Endothelial cell of umbilical vein (primary cell): ENCODE measurements around the gene CCT3.

Source experiments
- EZH2 ChIP-seq: IDR thresholded peaks from 2 replicates; pipeline ENCODE4 v1.6.1; 2012; ENCODE audit warnings: borderline replicate concordance, low read depth, mild to moderate bottlenecking, moderate library complexity, low read length, inconsistent platforms; ENCODE audit not compliant: severe bottlenecking
- GATA2 ChIP-seq: IDR thresholded peaks from 2 replicates; pipeline ENCODE4 v1.7.0; 2011; ENCODE audit warnings: low read depth, mild to moderate bottlenecking, moderate library complexity, mixed read lengths, low read length; ENCODE audit not compliant: insufficient read length, insufficient read depth
- POLR2A ChIP-seq: IDR thresholded peaks from 2 replicates; pipeline ENCODE4 v1.6.1; 2012; ENCODE audit warnings: low read depth, mild to moderate bottlenecking, control low read depth, low read length
- POLR2AphosphoS5 ChIP-seq: IDR thresholded peaks from 2 replicates; pipeline ENCODE4 v1.6.1; 2012; ENCODE audit warnings: low read depth, mild to moderate bottlenecking, control low read depth, low read length, moderate library complexity; ENCODE audit not compliant: insufficient read depth
- TF ChIP-seq, protein P1 (sequence below), 2 donors: IDR thresholded peaks; 1 replicate in 1 of 2; 2 replicates in 1 of 2; pipeline ENCODE4 v1.5.1; 2011; ENCODE audit warnings: low read length in 2 of 2, mild to moderate bottlenecking in 2 of 2, moderate library complexity in 2 of 2, control low read depth in 1 of 2, inconsistent platforms in 1 of 2, low read depth in 1 of 2; ENCODE audit not compliant: insufficient read depth in 1 of 2; ENCODE audit errors: extremely low read depth in 1 of 2

DNA sequence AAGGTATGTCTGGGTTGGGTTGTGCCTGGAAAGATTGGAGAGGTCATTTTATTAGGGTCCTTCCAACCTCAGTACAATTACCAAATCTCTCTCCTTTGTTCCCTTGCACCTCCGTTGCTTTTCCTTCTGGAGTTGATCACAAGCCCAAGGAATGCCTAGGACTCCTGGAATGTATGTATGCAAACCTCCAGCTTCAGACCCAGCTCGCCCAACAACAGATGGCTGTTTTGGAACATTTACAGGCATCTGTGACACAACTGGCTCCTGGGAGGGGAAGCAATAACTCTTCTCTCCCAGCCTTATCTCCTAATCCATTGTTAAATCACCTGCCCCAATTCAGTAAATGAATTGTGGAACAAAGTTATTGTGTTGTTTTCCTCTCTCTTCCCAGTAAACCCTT, 8.5 kb upstream of the CCT3 start:
- TF ChIP-seq, protein P1, sequence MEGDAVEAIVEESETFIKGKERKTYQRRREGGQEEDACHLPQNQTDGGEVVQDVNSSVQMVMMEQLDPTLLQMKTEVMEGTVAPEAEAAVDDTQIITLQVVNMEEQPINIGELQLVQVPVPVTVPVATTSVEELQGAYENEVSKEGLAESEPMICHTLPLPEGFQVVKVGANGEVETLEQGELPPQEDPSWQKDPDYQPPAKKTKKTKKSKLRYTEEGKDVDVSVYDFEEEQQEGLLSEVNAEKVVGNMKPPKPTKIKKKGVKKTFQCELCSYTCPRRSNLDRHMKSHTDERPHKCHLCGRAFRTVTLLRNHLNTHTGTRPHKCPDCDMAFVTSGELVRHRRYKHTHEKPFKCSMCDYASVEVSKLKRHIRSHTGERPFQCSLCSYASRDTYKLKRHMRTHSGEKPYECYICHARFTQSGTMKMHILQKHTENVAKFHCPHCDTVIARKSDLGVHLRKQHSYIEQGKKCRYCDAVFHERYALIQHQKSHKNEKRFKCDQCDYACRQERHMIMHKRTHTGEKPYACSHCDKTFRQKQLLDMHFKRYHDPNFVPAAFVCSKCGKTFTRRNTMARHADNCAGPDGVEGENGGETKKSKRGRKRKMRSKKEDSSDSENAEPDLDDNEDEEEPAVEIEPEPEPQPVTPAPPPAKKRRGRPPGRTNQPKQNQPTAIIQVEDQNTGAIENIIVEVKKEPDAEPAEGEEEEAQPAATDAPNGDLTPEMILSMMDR (IDR thresholded peaks at IDR 0.05; ENCODE audit: extremely low read depth in 1 of 2, insufficient read depth in 1 of 2, low read depth in 1 of 2, low read length in 2 of 2) = no peak
- TF ChIP-seq POLR2AphosphoS5 (no peak), POLR2A (no peak), GATA2 (no peak), EZH2 (no peak)
